ENCODE data around the gene SLC22A23. TPM values are rescaled to one million over a fixed set of nuclear protein-coding genes. Genes with fewer than 3 reads are reported as not detected.
A peak's percentile ranks its signal among the peaks of the same experiment; 100 is the strongest.

The SLC22A23 gene
- total RNA-seq, 1 donor from 2014 or later, result 44.3 TPM

DNA sequence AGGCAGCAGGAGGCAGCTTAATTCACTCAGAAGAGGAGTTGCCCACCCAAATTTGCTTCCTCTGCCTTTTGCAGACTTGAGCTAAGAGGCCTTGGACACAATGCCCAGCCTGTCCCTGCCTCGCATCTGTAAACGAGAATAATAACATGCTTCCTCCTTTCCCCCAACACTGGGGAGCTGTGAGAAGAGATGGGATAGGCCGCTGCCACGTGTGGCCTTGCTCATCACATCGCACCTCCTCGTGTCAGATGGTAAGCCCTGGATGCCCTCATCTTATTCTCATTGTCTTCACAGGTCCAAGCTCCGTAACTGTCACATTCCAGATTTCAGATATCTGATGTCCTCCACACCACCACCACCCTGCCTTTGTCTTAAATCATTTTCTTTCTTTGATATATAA lies 216.3 kb downstream of the SLC22A23 start:
- no peak for DNase-seq

DNA sequence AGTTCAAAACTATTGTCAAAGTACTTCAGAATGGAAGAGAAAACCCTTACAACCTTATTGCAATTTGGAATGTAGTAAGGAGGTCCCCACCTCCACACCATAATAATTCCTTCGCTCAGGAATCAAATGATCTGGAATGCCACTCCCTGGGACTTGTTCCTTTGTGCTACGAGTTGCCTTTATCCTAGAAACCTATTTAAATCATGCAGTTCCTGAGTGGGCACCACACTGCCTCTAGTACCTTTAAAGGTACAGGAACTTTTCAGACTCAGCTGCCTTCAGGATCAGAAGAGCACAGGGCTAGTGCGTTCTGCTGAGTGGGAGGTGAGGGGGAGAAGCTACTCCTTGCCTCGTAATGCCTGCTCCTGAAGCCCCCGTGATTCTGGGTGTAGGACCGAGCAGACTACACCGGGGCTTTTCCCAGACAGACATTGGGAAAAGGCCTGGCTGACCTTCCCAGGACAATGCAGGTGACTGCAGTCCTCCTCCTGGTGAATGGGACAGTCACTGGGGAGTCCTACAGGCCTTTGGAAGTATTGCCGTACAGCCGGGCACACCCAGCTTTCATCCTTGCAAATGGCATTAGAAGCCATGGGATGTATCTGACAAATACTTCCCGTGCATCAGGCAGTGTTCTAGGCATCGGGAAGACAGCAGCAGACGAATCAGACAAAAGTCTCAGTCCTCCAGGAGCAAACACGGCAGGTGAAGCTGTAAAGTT lies 217.6 kb downstream of the SLC22A23 start:
- DNase-seq, result no peak

DNA sequence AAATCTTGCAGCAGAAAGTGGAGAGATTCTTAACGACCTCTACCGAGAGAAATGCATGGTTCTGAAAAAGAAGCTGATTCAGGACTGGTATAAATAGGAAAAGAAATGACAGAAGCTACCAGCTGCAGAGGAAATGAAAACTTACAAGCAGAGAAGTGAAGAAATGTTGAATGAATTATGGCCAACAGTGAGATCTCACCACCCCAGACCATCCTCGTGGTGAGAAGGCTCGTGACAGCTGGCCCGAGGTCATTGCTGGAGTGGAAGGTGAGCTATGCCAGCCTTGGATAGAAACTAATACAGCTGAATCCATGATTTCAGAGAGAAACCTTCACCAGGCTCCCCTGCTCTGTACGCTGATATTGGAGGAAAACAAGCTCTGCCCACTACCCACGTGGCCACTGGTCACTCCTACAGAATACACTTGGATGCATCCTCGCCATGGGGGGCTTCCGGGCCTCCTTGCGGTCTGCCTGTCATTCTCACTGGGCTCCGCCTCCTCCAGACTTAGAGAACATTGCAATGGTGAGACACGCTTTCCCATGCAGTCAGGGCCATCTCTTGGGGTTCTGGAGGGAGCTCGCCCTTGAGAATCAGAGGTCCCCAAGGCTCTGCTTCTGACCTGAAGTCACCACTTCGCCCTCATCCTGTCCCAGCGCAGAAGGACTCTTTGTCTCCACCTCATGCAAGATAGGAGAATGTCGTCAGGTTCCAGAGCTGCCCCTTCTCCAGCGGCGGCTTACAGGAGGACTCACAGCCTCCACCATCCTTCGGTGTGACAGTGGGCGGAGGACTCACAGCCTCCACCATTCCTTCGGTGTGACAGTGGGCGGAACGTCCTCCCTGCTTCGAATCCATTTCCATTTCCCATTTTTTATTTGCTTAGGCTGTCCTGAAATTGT lies 218.8 kb downstream of the SLC22A23 start:
- DNase-seq, result peak; percentile 39

DNA sequence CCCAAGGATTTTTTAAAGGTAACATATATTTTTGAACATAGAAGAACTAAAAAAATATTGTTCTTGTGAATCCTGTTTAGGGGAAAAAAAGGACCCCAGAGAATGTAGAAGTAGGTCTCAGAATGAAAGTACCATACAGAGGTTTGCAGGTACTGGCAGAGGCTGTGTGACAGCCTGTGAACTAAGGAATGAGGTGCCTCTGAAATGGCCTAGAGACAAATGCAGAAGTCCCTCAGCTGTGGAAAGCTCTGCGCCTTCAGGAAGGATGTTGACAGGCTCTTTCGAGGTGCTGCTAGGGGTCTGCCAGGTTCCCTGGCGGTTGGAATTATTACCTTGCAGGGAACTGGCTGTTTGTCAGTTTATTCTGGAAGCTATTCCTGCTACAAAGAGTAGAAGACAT lies 220.8 kb downstream of the SLC22A23 start:
- no peak for DNase-seq

DNA sequence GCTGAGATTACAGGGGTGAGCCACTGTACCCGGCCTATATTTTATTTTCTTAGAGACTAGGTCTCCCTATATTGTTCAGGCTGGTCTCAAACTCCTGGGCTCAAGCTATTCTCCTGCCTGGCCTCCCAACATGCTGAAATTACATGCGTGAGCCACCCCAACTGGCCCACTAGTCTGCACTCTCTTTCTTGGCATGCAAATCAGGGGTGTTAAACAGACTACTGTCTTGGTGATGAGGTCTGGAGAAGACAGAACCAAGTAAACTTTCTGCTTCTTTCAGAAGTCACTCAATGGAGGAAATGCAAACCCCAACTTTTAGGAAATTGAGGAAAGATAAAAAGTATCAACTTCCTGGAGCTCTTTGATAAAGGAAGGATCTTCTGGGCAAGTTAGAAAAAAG lies 221.4 kb downstream of the SLC22A23 start:
- no peak for DNase-seq

DNA sequence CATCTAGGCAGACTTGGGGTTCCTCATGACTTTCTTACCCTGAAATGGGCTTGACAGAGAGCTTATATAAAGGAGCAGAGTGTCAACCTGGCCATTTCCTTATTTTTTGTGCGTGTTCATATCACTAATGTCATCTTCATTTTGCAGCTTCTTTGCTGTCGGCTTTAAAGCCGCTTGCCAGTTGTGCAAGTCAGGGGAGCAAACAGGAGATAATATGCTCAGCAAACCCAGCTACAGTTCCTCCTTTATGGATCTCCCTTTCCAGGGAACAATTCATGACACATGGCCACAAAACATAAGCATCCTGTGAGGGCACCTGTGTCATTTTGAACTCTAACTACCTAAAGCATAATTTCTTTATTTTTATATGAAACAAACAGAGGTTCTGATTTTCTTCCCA lies 222.9 kb downstream of the SLC22A23 start:
- DNase-seq, result no peak

DNA sequence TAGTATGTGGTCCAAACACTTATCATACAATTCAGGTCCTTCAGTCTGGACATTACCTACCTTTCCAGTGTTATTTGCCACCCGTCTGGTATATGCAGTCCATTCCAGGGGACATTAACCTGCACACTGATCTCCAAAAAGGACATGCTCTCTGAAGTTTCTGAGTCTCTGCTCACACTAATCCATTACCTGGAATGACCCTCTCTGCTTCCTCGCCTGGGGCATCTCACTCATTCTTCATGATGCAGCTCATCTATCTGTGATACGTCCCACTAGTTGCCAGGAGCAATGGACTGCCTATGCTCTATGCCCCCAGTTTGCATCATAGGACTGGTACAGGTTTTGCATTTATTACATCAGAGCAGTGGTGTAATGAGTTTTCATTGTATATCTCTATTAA lies 223.5 kb downstream of the SLC22A23 start:
- DNase-seq, result no peak

DNA sequence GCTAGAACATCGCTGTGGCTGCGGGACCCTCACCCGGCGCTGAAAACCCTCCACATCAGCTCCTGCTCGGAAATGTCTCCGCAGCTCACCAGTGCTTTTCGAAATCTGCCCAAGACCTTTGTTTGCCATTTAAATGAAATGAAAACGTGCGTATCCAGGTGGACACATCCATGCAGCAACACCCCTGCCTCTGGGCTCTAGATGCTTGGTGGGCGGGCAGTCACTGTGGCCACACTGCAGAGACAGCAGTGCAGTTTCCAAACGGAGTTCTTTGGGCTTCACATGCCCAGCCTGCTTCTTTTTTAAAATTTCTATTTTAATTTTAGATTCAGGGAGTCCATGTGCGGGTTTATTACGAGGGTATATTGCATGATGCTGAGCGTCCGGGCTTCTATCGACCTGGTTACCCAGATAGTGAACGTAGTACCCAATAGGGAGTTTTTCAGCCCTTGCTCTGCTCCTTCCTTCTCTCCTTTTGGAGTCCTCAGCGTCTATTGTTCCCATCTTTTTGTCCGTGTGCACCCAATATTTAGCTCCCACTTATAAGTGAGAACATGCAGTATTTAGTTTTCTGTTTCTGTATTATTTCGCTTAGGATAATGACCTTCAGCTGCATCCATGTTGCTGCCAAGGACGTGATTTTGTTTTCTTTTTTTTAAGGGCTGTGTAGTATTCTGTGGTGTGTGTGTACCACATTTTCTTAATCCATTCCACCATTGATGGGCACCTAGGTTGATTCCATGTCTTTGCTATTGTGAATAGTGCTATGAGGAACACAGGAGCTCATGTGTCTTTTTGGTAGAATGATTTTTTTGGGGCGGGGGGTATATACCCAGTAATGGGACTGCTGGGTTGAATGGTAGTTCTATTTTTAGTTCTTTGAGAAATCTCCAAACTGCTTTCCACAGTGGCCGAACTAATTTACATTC lies 224.6 kb downstream of the SLC22A23 start:
- no peak for DNase-seq

DNA sequence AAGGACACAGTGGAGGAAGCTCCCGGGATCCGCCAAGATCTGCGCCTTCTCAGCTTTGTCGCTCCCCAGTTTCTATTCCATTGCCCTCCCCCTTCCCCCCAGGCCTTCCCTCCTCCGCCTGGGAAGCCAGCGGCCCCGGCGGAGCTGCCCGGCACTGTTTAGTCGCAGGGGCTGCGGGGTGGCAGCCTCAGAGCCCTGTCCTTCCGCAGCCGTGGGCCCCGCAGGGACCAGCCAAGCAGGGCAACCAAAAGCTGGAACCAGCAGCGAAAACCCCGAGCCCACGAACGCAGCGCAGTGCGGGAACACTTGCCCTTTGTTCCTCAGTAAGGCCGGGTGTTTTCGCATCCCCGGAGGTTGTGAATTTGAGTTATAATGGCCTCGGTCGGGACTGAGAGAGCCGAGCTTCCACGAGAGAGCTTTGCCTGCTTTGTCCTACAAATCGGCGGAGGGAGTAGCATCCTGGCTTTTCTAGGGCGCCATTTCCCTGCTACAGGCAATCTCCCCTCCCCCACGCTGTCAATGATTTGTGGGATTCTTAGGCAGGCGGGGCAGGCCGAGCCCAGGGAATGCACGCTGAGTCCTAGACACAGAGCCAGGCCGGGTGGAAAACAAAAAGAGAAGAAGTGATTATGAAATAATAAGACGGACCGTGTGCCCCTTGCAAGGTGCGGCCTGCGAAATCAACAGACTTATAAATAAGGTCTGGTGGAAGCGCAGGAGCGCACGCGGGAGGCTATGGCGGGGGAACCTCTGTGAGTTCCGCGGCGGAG lies 225.4 kb downstream of the SLC22A23 start:
- peak; percentile 79 for DNase-seq

DNA sequence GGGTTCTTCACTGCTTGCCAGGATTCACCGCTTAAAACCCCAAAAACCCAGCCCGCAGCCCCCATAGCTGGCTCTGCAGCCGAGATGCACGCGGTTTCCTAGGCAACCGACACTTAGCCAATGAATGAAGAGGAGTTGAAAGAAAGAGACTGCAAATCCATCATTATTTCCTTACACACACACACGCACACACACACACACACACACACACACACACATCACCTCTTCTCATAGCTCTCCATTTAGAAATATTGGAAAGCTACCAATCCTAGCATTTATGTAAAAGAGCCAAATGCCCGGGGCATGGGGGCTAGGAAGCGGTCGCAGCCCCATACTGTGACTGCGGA lies 226.0 kb downstream of the SLC22A23 start:
- peak; percentile 63 for DNase-seq

DNA sequence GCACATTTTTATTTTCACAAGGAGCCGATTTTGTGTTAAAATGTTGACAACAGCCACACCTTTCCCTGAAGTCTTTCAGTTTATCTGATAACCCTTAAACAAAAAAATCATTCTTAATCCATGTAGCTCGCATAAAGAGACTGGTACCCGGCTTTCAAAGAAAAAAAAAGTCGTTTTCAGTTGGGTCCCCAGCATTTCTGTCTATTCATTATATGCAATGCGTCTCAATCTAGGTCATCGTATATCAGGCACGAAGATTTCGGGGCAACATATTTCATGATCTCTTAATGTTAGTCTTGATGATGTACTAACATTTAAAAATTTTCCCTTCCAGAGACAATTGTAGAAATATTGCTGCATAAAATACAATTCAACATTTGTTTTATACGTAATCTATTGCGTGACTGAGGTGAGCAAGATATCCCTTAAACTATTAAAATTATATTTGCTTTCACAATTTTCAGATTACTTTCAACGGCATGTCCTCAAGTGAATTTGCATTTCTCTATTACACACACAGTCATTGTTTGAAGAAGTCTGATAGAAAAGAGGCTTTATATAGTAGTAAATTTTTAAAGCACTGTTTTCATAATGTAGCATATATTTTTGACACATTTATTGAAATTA lies 226.5 kb downstream of the SLC22A23 start:
- no peak for DNase-seq

DNA sequence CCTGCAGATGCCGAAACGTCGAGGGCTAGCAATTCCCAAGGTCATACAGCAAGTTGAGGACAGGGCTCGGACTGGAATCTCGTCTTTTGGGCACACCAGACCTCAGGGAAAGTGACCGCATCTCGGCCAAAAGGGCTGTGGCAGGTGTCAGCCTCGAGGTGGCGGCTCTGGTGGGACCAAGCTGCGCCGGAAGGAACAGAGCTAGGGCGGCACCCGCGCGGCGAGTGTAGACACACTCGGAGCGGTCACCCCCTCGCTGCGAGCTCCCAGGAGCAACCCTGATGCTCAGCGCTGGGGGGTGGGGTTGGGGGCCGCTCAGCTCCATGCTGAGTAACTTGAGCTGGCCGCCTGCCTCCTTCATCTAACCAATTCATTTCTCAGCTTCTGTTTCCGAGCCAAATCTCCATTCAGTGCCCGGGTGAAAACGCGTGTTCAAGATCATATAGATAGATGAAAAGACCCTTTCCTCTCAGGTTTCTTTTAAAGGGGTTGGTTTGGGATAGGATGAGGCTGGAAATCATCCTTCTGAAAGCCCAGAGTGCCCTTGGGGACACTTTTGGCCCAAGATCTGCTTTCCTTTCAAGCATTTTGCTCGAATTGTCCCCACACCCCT lies 227.2 kb downstream of the SLC22A23 start:
- DNase-seq, result peak; percentile 32

DNA sequence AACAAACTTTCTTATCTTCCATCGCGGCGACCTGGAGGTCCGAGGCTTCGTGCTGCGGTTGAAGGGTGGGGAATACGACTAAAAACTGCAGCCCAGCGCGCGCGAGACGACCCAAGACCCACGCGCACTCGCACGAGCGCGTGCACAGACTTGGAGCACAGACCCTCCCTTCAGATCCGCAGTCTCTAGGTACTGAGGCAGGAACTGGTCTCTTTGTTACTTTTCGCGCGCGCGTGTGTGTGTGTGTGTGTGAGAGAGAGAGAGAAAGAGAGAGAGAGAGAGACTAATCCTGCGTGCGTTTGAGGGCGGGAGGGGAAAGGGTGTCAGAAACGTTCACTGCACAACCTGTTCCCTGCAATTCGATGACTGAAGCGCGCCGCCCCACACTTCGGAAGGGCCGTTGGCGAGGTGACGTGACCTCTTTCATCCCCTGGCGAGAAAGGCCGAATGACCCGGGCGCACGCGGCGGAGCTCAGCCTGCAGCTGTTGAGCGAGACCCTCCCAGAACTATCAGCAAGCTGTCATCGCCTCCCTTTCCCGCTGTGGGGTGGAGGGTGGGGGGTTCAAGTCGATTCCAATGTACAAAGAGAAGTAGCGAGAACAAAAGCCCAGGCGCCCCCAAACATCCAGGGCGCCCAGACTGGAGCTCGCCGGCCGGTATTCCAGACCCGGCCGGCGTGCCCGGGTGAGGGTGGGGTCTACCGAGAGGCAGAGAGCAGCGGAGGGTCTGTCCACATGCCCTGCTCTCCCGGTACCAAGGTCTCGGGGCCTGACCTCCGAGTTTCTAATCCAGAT lies 227.9 kb downstream of the SLC22A23 start:
- peak; percentile 33 for DNase-seq

DNA sequence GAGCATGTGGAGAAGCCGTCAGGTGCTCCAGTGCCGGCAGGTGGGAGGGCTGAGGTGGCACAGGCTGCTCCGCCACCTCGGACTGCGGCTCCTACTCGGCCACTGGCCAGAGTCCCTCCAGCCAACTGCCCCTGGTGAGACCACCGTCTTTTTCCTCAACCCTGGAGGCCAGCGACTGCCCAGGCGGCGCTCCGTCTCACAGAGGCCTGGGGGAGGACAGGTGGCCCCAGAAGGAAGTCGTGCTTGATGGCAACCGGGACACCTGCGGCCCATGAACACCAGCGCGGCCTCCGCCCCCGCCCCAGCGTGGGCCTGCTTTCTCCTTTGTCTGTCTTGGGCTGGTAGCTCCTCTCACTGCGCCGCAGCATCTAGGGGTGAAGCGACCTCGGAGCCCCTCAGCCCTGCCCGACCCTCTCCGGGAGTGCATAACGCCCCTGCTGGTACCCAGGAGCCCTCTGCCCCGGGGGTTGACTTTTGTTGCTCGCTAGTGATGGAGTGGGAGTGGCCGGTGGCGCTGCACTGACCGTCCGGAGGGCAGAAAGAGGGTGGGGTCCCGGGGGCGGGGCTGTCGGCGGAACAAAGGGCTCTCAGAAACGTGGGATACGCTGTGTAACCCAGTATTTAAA lies 228.7 kb downstream of the SLC22A23 start:
- DNase-seq, result no peak

DNA sequence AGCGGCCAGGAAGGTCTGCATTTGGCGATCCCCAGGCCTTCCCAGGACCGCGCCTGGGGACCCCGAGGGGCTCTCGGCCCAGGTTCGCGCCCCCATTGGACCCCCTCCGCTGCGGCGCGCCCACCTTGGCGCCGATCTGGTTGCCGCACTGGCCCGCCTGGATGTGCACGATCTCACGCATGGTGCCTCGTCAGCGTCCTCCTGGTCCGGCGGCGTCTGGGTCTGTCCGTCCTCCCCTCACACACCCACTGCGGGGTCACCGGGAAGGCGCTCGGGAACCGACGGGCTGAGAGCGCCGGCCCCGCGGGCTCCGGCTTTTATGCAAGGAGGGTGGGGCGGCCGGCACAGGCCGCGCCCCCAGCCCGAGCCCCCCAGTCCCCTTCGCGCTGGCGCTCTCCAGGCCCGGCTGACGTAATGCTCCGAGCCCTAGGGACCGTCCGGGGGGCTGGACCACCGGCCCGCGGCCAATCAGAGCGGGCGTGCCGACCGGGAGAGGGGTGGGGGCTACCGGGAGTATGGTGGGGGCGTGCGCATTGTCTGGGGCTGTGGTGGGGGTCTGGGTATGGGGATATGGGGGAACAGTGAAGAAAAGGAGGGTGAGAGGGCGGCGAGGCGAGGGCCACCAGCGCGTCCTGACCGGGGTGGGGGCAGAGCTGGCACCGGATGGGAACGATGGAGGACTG lies 229.3 kb downstream of the SLC22A23 start, which contains the start of gene TUBB2B:
TSS of gene TUBB2B (minus strand) at position 291 of the 683 bp plus-strand sequence. CDS start at position 181, 110 bp downstream.
- peak; percentile 35 for DNase-seq

DNA sequence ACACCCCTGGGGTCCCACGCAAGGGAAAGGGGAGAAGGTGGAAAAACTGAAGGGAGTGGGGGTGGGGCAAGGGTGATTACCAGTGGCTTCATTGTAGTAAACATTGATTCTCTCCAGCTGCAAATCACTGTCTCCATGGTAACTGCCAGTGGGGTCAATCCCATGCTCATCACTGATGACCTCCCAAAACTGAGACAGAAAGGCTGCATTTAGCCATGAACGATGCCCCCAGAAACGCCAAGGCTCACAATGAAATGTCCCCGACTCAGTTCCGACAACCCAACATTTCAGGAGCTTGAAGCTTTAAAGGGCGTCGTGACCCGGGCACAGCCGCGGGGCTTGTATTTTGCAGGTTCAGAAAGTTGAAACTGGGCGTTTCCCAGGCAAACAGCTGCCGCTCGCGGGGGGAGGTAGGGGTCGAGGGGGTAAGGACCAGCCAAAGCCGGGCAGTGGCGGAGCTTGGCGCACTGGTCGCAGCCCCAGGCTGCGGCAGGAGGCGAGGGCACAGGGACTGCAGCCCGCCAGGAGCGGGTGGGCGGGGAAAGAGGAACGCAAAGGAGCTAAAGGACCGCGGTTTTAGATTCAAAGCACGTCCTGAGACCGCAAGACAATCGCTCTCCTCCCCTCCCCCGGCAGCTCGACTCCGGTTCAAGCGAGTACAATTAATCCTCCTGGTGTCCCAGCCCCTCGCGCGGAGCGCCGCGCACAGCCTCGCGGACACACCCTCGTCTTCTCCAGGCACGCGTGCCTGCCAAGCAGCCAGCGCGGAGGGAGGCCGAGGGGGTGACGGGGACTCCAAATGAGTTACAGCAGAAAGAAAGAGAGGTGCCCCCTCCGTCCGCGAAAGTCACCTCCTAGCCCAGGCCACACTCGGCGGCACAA lies 230.1 kb downstream of the SLC22A23 start:
- DNase-seq, result peak; percentile 22

DNA sequence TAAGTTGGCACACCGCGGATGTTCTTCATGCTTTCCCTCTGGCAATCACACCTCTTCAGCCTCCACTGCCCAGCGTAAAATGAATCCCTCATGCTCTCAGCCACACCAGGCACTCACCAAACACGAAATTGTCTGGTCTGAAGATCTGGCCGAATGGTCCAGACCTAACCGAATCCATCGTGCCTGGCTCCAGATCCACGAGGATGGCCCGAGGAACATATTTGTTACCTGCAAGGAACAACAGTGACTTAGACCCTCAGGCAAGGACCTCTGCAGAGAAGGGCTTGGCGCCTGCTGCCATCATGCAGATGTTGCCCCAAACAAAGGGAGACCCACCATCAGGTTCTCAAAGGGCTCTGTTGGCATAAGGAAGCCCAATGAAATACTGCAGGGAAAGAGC lies 230.8 kb downstream of the SLC22A23 start:
- DNase-seq, result no peak

Data from occipital lobe (tissue), 2 donors.